Endothelial cell of umbilical vein (primary cell): ENCODE measurements around the gene ENTR1. TPM values are rescaled to one million over a fixed set of nuclear protein-coding genes. Genes with fewer than 3 reads are reported as not detected.

Source experiments
- BruUV-seq: library from RNA; stranded (reverse); fragments of 400-500 nt; replicated peaks from 2 replicates; lab custom pipeline; 2021; lab: Mats Ljungman, UMichigan
- CTCF ChIA-PET: fragments of 300-600, 350-600 bp; sonication (Branson Sonifier 250); formaldehyde crosslinking; loops from one replicate; lab custom pipeline; 2021; ENCODE audit warnings: antibody characterized with exemption, inconsistent platforms; lab: Charles Lee
- POLR2A ChIA-PET: fragments of 300-600, 350-600 bp; sonication (Branson Sonifier 250); formaldehyde crosslinking; loops from one replicate; lab custom pipeline; 2021; ENCODE audit warnings: antibody characterized with exemption, inconsistent platforms; lab: Charles Lee
- DNase-seq: peaks from one replicate; pipeline ENCODE4 v3.0.0-alpha.2; 2011; ENCODE audit warnings: low read depth, low spot score
- FAIRE-seq: peaks from 2 replicates; lab custom pipeline; 2011; peaks lifted over from hg19 to GRCh38; lab: Jason Lieb, UNC
- H2AFZ ChIP-seq: 2 replicates; pipeline ENCODE4 v1.6.0; 2012; ENCODE audit warnings: low read depth, low read length, control low read depth, inconsistent platforms
- H3K27ac ChIP-seq: 2 replicates; pipeline ENCODE4 v1.5.1; 2011; ENCODE audit warnings: low read depth, mild to moderate bottlenecking, control low read depth, low read length, moderate library complexity; ENCODE audit not compliant: insufficient read depth
- H3K27me3 ChIP-seq, 2 experiments: 2 replicates each; pipeline versions ENCODE4 v1.6.0 to v1.6.1; 2011; ENCODE audit warnings: low read length in 2 of 2, mixed read lengths in 1 of 2; ENCODE audit not compliant: control insufficient read depth in 2 of 2, insufficient read depth in 2 of 2
- H3K36me3 ChIP-seq, 2 experiments: 2 replicates in 1 of 2; 3 replicates in 1 of 2; pipeline ENCODE4 v1.5.1; 2011; ENCODE audit warnings: low read length in 2 of 2, mild to moderate bottlenecking in 1 of 2, moderate library complexity in 1 of 2; ENCODE audit not compliant: control insufficient read depth in 2 of 2, insufficient read depth in 2 of 2; ENCODE audit errors: extremely low read depth in 1 of 2
- H3K4me1 ChIP-seq: 3 replicates; pipeline ENCODE4 v1.5.1; 2011; ENCODE audit warnings: mild to moderate bottlenecking, low read length; ENCODE audit not compliant: control insufficient read depth, insufficient read depth; ENCODE audit errors: extremely low read depth
- H3K4me2 ChIP-seq: 2 replicates; pipeline ENCODE4 v1.6.1; 2011; ENCODE audit warnings: low read length, control low read depth, mixed read lengths; ENCODE audit not compliant: insufficient read depth
- H3K4me3 ChIP-seq, 3 experiments: fragments of 200-600 bp in 1 of 3; sonication (generic), shearing (Covaris generic) in 1 of 3; replicated peaks in 1 of 3; 2 replicates each; pipeline ENCODE4 v1.5.1; 2011 to 2016; ENCODE audit warnings: control low read depth in 3 of 3, low read length in 3 of 3, mild to moderate bottlenecking in 2 of 3, inconsistent platforms in 1 of 3, low read depth in 1 of 3, moderate library complexity in 1 of 3; ENCODE audit not compliant: insufficient read depth in 1 of 3
- H3K79me2 ChIP-seq: 2 replicates; pipeline ENCODE4 v1.6.0; 2012; ENCODE audit warnings: low read length, inconsistent platforms; ENCODE audit not compliant: control insufficient read depth, insufficient read depth
- H3K9ac ChIP-seq: replicated peaks from 2 replicates; pipeline ENCODE3; 2011; ENCODE audit warnings: low read length, control low read depth; ENCODE audit not compliant: insufficient read depth; ENCODE audit errors: extremely low read depth
- H3K9me1 ChIP-seq: replicated peaks from 3 replicates; pipeline ENCODE4 v1.6.0; 2011; ENCODE audit warnings: mild to moderate bottlenecking, low read length; ENCODE audit not compliant: control insufficient read depth, insufficient read depth; ENCODE audit errors: extremely low read depth
- H3K9me3 ChIP-seq: replicated peaks from 2 replicates; pipeline ENCODE4 v1.5.1; 2012; ENCODE audit warnings: low read length, inconsistent platforms; ENCODE audit not compliant: control insufficient read depth, insufficient read depth
- H4K20me1 ChIP-seq: replicated peaks from 2 replicates; pipeline ENCODE3; 2011; ENCODE audit warnings: mild to moderate bottlenecking, low read length; ENCODE audit not compliant: control insufficient read depth, insufficient read depth; ENCODE audit errors: extremely low read depth
- EZH2 ChIP-seq: IDR thresholded peaks from 2 replicates; pipeline ENCODE4 v1.6.1; 2012; ENCODE audit warnings: borderline replicate concordance, low read depth, mild to moderate bottlenecking, moderate library complexity, low read length, inconsistent platforms; ENCODE audit not compliant: severe bottlenecking
- FOS ChIP-seq: IDR thresholded peaks from 2 replicates; pipeline ENCODE4 v1.6.1; 2011; ENCODE audit warnings: mild to moderate bottlenecking, low read length, moderate library complexity, borderline replicate concordance; ENCODE audit not compliant: insufficient read depth
- GATA2 ChIP-seq: IDR thresholded peaks from 2 replicates; pipeline ENCODE4 v1.7.0; 2011; ENCODE audit warnings: low read depth, mild to moderate bottlenecking, moderate library complexity, mixed read lengths, low read length; ENCODE audit not compliant: insufficient read length, insufficient read depth
- JUN ChIP-seq: IDR thresholded peaks from 2 replicates; pipeline ENCODE4 v1.6.1; 2011; ENCODE audit warnings: borderline replicate concordance, low read depth; ENCODE audit not compliant: insufficient read length, insufficient read depth
- MYC ChIP-seq: IDR thresholded peaks from one replicate; pipeline ENCODE4 v1.6.1; 2011; ENCODE audit warnings: mild to moderate bottlenecking, low read depth, low read length
- POLR2A ChIP-seq: IDR thresholded peaks from 2 replicates; pipeline ENCODE4 v1.6.1; 2012; ENCODE audit warnings: low read depth, mild to moderate bottlenecking, control low read depth, low read length
- POLR2AphosphoS5 ChIP-seq: IDR thresholded peaks from 2 replicates; pipeline ENCODE4 v1.6.1; 2012; ENCODE audit warnings: low read depth, mild to moderate bottlenecking, control low read depth, low read length, moderate library complexity; ENCODE audit not compliant: insufficient read depth
- dilution Hi-C: fragments of 300-500 bp; cut with MboI; formaldehyde crosslinking; loops from one replicate; pipeline ENCODE4 v1.15.0; 2019; ENCODE audit warnings: low sequenced_read_pairs; ENCODE audit not compliant: extremely low pct_ligation_motif_present
- intact Hi-C: fragments of 100-400 bp; cut with micrococcal nuclease; formaldehyde crosslinking; loops from one replicate; pipeline ENCODE4 v1.10.0; 2022
- polyA plus RNA-seq, 4 experiments: library from polyadenylated mRNA; depleted of rRNA in 3 of 4; stranded (reverse) in 3 of 4; unstranded in 1 of 4; fragments of >200 nt; gene quantifications; 2 replicates each; pipeline versions ENCODE4 v1.2.1 to v1.2.3, GENCODE V29; 2011 to 2012; ENCODE audit warnings: missing spikeins in 1 of 4
- total RNA-seq: library from RNA; stranded (reverse); gene quantifications from 2 replicates; pipeline ENCODE4 v1.2.3, GENCODE V29; 2021
- TF ChIP-seq, protein P1 (sequence below), 2 donors: IDR thresholded peaks; 1 replicate in 1 of 2; 2 replicates in 1 of 2; pipeline ENCODE4 v1.5.1; 2011; ENCODE audit warnings: low read length in 2 of 2, mild to moderate bottlenecking in 2 of 2, moderate library complexity in 2 of 2, control low read depth in 1 of 2, inconsistent platforms in 1 of 2, low read depth in 1 of 2; ENCODE audit not compliant: insufficient read depth in 1 of 2; ENCODE audit errors: extremely low read depth in 1 of 2
- TF ChIP-seq, protein P2 (sequence below): IDR thresholded peaks from 2 replicates; pipeline ENCODE4 v1.6.1; 2011; ENCODE audit not compliant: insufficient read depth, insufficient read length

The ENTR1 gene
- total and polyA plus RNA-seq, 2 donors (not counting 3 experiments of a cell fraction or from before 2014, with no cell fraction given) = 36.0 to 61.6 TPM

DNA sequence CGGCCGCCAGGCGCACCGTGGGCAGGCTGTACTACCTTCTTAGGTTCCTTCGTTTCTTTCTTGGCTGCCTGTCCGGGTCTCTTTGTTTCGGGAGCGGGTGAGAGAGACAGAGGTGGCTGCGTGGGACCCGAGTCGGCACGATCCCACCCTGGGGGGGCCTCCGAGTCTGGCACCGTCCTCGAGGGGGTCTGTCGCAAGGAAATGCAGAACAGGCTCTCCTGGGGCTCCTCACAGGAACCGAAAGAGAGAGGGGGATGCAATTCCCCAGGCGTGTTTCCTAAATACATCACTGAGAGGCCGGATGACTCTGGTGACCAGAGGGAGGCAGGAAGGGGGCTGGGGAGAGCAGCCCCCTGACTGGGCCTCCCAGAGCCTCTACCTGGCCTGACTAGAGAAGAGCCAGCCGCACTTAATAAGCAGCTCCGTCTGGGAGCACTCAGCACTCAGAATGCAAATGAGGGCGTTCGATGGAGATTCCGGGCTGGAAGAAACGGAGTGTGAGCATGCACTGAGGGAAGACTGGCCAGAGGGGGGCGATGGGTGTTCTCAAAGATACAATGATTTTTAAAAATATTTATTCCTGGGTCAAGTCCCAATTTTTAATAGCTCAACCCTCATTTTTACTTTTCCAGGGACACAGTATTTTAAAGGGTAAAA lies 40.9 kb upstream of the ENTR1 start:
- no peak overlapping the region for H3K4me3 ChIP-seq
- no peaks in the 10 kb centered on the region for H3K79me2 ChIP-seq
- no peaks in the 10 kb centered on the region for H3K27me3 ChIP-seq
- H3K9ac ChIP-seq = no peak overlapping the region
- POLR2A ChIA-PET = no interaction called here
- H3K4me1 ChIP-seq = no peaks in the 10 kb centered on the region
- H3K36me3 ChIP-seq = peaks cover 28 to 68% of the 10 kb centered on the region in 2 experiments
- H3K27ac ChIP-seq = no peak overlapping the region
- TF ChIP-seq FOS = no peak
- no peak for TF ChIP-seq POLR2AphosphoS5
- no peak for TF ChIP-seq EZH2
- no peak for TF ChIP-seq GATA2
- TF ChIP-seq, protein P1, sequence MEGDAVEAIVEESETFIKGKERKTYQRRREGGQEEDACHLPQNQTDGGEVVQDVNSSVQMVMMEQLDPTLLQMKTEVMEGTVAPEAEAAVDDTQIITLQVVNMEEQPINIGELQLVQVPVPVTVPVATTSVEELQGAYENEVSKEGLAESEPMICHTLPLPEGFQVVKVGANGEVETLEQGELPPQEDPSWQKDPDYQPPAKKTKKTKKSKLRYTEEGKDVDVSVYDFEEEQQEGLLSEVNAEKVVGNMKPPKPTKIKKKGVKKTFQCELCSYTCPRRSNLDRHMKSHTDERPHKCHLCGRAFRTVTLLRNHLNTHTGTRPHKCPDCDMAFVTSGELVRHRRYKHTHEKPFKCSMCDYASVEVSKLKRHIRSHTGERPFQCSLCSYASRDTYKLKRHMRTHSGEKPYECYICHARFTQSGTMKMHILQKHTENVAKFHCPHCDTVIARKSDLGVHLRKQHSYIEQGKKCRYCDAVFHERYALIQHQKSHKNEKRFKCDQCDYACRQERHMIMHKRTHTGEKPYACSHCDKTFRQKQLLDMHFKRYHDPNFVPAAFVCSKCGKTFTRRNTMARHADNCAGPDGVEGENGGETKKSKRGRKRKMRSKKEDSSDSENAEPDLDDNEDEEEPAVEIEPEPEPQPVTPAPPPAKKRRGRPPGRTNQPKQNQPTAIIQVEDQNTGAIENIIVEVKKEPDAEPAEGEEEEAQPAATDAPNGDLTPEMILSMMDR (IDR thresholded peaks at IDR 0.05; ENCODE audit: extremely low read depth in 1 of 2, insufficient read depth in 1 of 2, low read depth in 1 of 2, low read length in 2 of 2) = no peak
- no peak for TF ChIP-seq POLR2A
- no peak for TF ChIP-seq JUN
- TF ChIP-seq, protein P2, sequence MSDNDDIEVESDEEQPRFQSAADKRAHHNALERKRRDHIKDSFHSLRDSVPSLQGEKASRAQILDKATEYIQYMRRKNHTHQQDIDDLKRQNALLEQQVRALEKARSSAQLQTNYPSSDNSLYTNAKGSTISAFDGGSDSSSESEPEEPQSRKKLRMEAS = no peak
- TF ChIP-seq MYC = no peak
- FAIRE-seq = no peak
- no peak for DNase-seq
- no peak overlapping the region for H3K4me2 ChIP-seq
- no TSS peak for BruUV-seq
- no peaks in the 10 kb centered on the region for H3K9me3 ChIP-seq
- no peaks in the 10 kb centered on the region for H4K20me1 ChIP-seq
- dilution Hi-C loops (no loop called here), intact Hi-C loops (no loop called here)
- H2AFZ ChIP-seq = no peak overlapping the region
- CTCF ChIA-PET = no interaction called here
- H3K9me1 ChIP-seq = no peaks in the 10 kb centered on the region
